Activated naive CD4-positive, alpha-beta T cell (primary cell): Measurements from ENCODE around the gene SFXN3.
A peak's percentile ranks its signal among the peaks of the same experiment; 100 is the strongest.

Experiments
- DNase-seq, 4 experiments: peaks; one replicate each; lab custom pipeline; 2025; lab: John Stamatoyannopoulos, UW

The SFXN3 gene

GRCh38 chr10:101000127-101000914, 30.7 kb upstream of the SFXN3 start:
- DNase-seq: no peak

- DNase-seq: no peak
These were observed 29.9 kb upstream of the SFXN3 start for GRCh38 chr10:101000915-101001658.

- no peak for DNase-seq
These were observed 29.4 kb upstream of the SFXN3 start for GRCh38 chr10:101001659-101002035.

GRCh38 chr10:101002456-101002855, 28.6 kb upstream of the SFXN3 start:
- no peak for DNase-seq

- DNase-seq: no peak
These were observed 27.3 kb upstream of the SFXN3 start for GRCh38 chr10:101003639-101004206.

- DNase-seq: no peak
These were observed 25.7 kb upstream of the SFXN3 start for GRCh38 chr10:101005361-101005760.

- DNase-seq: no peak
These were observed 25.0 kb upstream of the SFXN3 start for GRCh38 chr10:101005869-101006567.

GRCh38 chr10:101006593-101007098, 24.4 kb upstream of the SFXN3 start:
- DNase-seq: no peak

- DNase-seq: no peak
These were observed 23.8 kb upstream of the SFXN3 start for GRCh38 chr10:101007099-101007711.

GRCh38 chr10:101007915-101008822, 22.9 kb upstream of the SFXN3 start:
- DNase-seq: no peak

GRCh38 chr10:101008823-101009423, 22.1 kb upstream of the SFXN3 start:
- DNase-seq: no peak

- DNase-seq: no peak
These were observed 20.7 kb upstream of the SFXN3 start for GRCh38 chr10:101010329-101010728.

- no peak for DNase-seq
These were observed 19.3 kb upstream of the SFXN3 start for GRCh38 chr10:101011517-101012423.

GRCh38 chr10:101012525-101013364, 18.3 kb upstream of the SFXN3 start:
- DNase-seq: peak in 3 of 4 experiments; percentile 48 to 64 (median 48)

GRCh38 chr10:101013365-101013825, 17.6 kb upstream of the SFXN3 start:
- DNase-seq: no peak

GRCh38 chr10:101014230-101014884, 16.7 kb upstream of the SFXN3 start:
- DNase-seq: peak; percentile 32 to 76 (median 58)

GRCh38 chr10:101014966-101015581, 16.0 kb upstream of the SFXN3 start:
- no peak for DNase-seq
